HepG2 (cell line): ENCODE data around the gene CEP104.

Experiments used
- GTF2F1 ChIP-seq: fragments of 150-350 bp; IDR thresholded peaks from 2 replicates; pipeline ENCODE4 v1.6.1; 2014; ENCODE audit warnings: low read length
- KAT7 ChIP-seq: IDR thresholded peaks from 2 replicates; pipeline ENCODE4 v1.6.1; 2018; ENCODE audit warnings: borderline replicate concordance, missing compliant biosample characterization
- POLR2A ChIP-seq, 2 experiments: IDR thresholded peaks; 2 replicates each; pipeline ENCODE4 v1.6.1; 2011; ENCODE audit warnings: low read depth in 2 of 2, low read length in 2 of 2, mild to moderate bottlenecking in 1 of 2, moderate library complexity in 1 of 2; ENCODE audit not compliant: insufficient read depth in 1 of 2
- PTBP1 ChIP-seq: fragments of 200-400 bp; formaldehyde crosslinking; IDR thresholded peaks from 2 replicates; pipeline ENCODE4 v1.6.1; 2018; ENCODE audit warnings: low read length, low read depth; ENCODE audit not compliant: poor library complexity, severe bottlenecking
- TCF7L2 ChIP-seq: IDR thresholded peaks from 2 replicates; pipeline ENCODE4 v1.6.1; 2011; ENCODE audit warnings: mild to moderate bottlenecking, low read depth, low read length, moderate library complexity
- ZNF652 ChIP-seq: IDR thresholded peaks from 2 replicates; pipeline ENCODE4 v1.6.1; 2016; ENCODE audit warnings: low read depth, borderline replicate concordance
- ZNF841 ChIP-seq: sonication (generic); formaldehyde crosslinking; IDR thresholded peaks from 2 replicates; pipeline ENCODE4 v1.8.1; 2023; ENCODE audit warnings: missing genetic modification reagents, borderline replicate concordance
- TF ChIP-seq, protein P1 (sequence below): sonication (generic); formaldehyde crosslinking; IDR thresholded peaks from 2 replicates; pipeline ENCODE4 v1.5.0; 2020; ENCODE audit warnings: mild to moderate bottlenecking, missing genetic modification reagents, moderate library complexity
- TF ChIP-seq, protein P2 (sequence below): sonication (generic); formaldehyde crosslinking; IDR thresholded peaks from 2 replicates; pipeline ENCODE4 v1.4.0; 2020; ENCODE audit warnings: missing genetic modification reagents
- TF ChIP-seq, protein P3 (sequence below): sonication (generic); formaldehyde crosslinking; IDR thresholded peaks from 2 replicates; pipeline ENCODE4 v1.9.0; 2021; ENCODE audit warnings: missing genetic modification reagents, mild to moderate bottlenecking, borderline replicate concordance

DNA sequence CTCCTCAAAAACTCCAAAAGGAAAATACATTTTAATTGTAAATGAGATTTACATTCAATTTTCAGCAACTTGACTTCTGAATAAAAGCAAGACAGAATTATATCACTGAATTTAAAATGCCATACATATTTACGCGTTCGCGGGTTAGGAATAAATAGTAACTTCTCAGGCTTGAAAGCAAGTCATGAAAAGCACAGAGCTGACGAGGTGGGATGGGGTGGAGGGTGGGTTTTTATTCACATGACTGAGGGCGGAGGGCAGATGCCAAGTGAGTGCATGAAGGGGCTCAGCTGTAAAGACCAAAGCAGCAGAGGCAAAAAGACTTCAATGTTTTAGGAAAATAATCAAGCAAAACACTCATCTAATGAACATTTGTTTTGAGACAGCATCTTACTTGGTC lies 5.7 kb downstream of the CEP104 start:
- TF ChIP-seq KAT7 (CRISPR knock-in tag) = no peak
- TF ChIP-seq GTF2F1 = no peak
- TF ChIP-seq TCF7L2 = no peak
- no peak for TF ChIP-seq ZNF841 (CRISPR knock-in tag)
- no peak for TF ChIP-seq ZNF652
- no peak for TF ChIP-seq PTBP1
- TF ChIP-seq, protein P1, sequence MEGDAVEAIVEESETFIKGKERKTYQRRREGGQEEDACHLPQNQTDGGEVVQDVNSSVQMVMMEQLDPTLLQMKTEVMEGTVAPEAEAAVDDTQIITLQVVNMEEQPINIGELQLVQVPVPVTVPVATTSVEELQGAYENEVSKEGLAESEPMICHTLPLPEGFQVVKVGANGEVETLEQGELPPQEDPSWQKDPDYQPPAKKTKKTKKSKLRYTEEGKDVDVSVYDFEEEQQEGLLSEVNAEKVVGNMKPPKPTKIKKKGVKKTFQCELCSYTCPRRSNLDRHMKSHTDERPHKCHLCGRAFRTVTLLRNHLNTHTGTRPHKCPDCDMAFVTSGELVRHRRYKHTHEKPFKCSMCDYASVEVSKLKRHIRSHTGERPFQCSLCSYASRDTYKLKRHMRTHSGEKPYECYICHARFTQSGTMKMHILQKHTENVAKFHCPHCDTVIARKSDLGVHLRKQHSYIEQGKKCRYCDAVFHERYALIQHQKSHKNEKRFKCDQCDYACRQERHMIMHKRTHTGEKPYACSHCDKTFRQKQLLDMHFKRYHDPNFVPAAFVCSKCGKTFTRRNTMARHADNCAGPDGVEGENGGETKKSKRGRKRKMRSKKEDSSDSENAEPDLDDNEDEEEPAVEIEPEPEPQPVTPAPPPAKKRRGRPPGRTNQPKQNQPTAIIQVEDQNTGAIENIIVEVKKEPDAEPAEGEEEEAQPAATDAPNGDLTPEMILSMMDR = no peak
- TF ChIP-seq, protein P2, sequence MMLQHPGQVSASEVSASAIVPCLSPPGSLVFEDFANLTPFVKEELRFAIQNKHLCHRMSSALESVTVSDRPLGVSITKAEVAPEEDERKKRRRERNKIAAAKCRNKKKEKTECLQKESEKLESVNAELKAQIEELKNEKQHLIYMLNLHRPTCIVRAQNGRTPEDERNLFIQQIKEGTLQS = no peak
- TF ChIP-seq, protein P3, sequence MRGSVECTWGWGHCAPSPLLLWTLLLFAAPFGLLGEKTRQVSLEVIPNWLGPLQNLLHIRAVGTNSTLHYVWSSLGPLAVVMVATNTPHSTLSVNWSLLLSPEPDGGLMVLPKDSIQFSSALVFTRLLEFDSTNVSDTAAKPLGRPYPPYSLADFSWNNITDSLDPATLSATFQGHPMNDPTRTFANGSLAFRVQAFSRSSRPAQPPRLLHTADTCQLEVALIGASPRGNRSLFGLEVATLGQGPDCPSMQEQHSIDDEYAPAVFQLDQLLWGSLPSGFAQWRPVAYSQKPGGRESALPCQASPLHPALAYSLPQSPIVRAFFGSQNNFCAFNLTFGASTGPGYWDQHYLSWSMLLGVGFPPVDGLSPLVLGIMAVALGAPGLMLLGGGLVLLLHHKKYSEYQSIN (CRISPR knock-in tag) = no peak
- no peak for TF ChIP-seq POLR2A (IDR thresholded peaks at IDR 0.05; ENCODE audit: insufficient read depth in 1 of 2, low read depth in 2 of 2, low read length in 2 of 2)
